Endothelial cell of umbilical vein (primary cell): ENCODE measurements around the gene YAP1. TPM values are rescaled to one million over a fixed set of nuclear protein-coding genes. Genes with fewer than 3 reads are reported as not detected.

ENCODE experiments used
- BruUV-seq: library from RNA; stranded (reverse); fragments of 400-500 nt; replicated peaks from 2 replicates; lab custom pipeline; 2021; lab: Mats Ljungman, UMichigan
- CTCF ChIA-PET: fragments of 300-600, 350-600 bp; sonication (Branson Sonifier 250); formaldehyde crosslinking; loops from one replicate; lab custom pipeline; 2021; ENCODE audit warnings: antibody characterized with exemption, inconsistent platforms; lab: Charles Lee
- POLR2A ChIA-PET: fragments of 300-600, 350-600 bp; sonication (Branson Sonifier 250); formaldehyde crosslinking; loops from one replicate; lab custom pipeline; 2021; ENCODE audit warnings: antibody characterized with exemption, inconsistent platforms; lab: Charles Lee
- DNase-seq: peaks from one replicate; pipeline ENCODE4 v3.0.0-alpha.2; 2011; ENCODE audit warnings: low read depth, low spot score
- FAIRE-seq: peaks from 2 replicates; lab custom pipeline; 2011; peaks lifted over from hg19 to GRCh38; lab: Jason Lieb, UNC
- H2AFZ ChIP-seq: 2 replicates; pipeline ENCODE4 v1.6.0; 2012; ENCODE audit warnings: low read depth, low read length, control low read depth, inconsistent platforms
- H3K27ac ChIP-seq: 2 replicates; pipeline ENCODE4 v1.5.1; 2011; ENCODE audit warnings: low read depth, mild to moderate bottlenecking, control low read depth, low read length, moderate library complexity; ENCODE audit not compliant: insufficient read depth
- H3K27me3 ChIP-seq, 2 experiments: 2 replicates each; pipeline versions ENCODE4 v1.6.0 to v1.6.1; 2011; ENCODE audit warnings: low read length in 2 of 2, mixed read lengths in 1 of 2; ENCODE audit not compliant: control insufficient read depth in 2 of 2, insufficient read depth in 2 of 2
- H3K36me3 ChIP-seq, 2 experiments: 2 replicates in 1 of 2; 3 replicates in 1 of 2; pipeline ENCODE4 v1.5.1; 2011; ENCODE audit warnings: low read length in 2 of 2, mild to moderate bottlenecking in 1 of 2, moderate library complexity in 1 of 2; ENCODE audit not compliant: control insufficient read depth in 2 of 2, insufficient read depth in 2 of 2; ENCODE audit errors: extremely low read depth in 1 of 2
- H3K4me1 ChIP-seq: 3 replicates; pipeline ENCODE4 v1.5.1; 2011; ENCODE audit warnings: mild to moderate bottlenecking, low read length; ENCODE audit not compliant: control insufficient read depth, insufficient read depth; ENCODE audit errors: extremely low read depth
- H3K4me2 ChIP-seq: 2 replicates; pipeline ENCODE4 v1.6.1; 2011; ENCODE audit warnings: low read length, control low read depth, mixed read lengths; ENCODE audit not compliant: insufficient read depth
- H3K4me3 ChIP-seq, 3 experiments: fragments of 200-600 bp in 1 of 3; sonication (generic), shearing (Covaris generic) in 1 of 3; replicated peaks in 1 of 3; 2 replicates each; pipeline ENCODE4 v1.5.1; 2011 to 2016; ENCODE audit warnings: control low read depth in 3 of 3, low read length in 3 of 3, mild to moderate bottlenecking in 2 of 3, inconsistent platforms in 1 of 3, low read depth in 1 of 3, moderate library complexity in 1 of 3; ENCODE audit not compliant: insufficient read depth in 1 of 3
- H3K79me2 ChIP-seq: 2 replicates; pipeline ENCODE4 v1.6.0; 2012; ENCODE audit warnings: low read length, inconsistent platforms; ENCODE audit not compliant: control insufficient read depth, insufficient read depth
- H3K9ac ChIP-seq: replicated peaks from 2 replicates; pipeline ENCODE3; 2011; ENCODE audit warnings: low read length, control low read depth; ENCODE audit not compliant: insufficient read depth; ENCODE audit errors: extremely low read depth
- H3K9me1 ChIP-seq: replicated peaks from 3 replicates; pipeline ENCODE4 v1.6.0; 2011; ENCODE audit warnings: mild to moderate bottlenecking, low read length; ENCODE audit not compliant: control insufficient read depth, insufficient read depth; ENCODE audit errors: extremely low read depth
- H3K9me3 ChIP-seq: replicated peaks from 2 replicates; pipeline ENCODE4 v1.5.1; 2012; ENCODE audit warnings: low read length, inconsistent platforms; ENCODE audit not compliant: control insufficient read depth, insufficient read depth
- H4K20me1 ChIP-seq: replicated peaks from 2 replicates; pipeline ENCODE3; 2011; ENCODE audit warnings: mild to moderate bottlenecking, low read length; ENCODE audit not compliant: control insufficient read depth, insufficient read depth; ENCODE audit errors: extremely low read depth
- EZH2 ChIP-seq: IDR thresholded peaks from 2 replicates; pipeline ENCODE4 v1.6.1; 2012; ENCODE audit warnings: borderline replicate concordance, low read depth, mild to moderate bottlenecking, moderate library complexity, low read length, inconsistent platforms; ENCODE audit not compliant: severe bottlenecking
- FOS ChIP-seq: IDR thresholded peaks from 2 replicates; pipeline ENCODE4 v1.6.1; 2011; ENCODE audit warnings: mild to moderate bottlenecking, low read length, moderate library complexity, borderline replicate concordance; ENCODE audit not compliant: insufficient read depth
- GATA2 ChIP-seq: IDR thresholded peaks from 2 replicates; pipeline ENCODE4 v1.7.0; 2011; ENCODE audit warnings: low read depth, mild to moderate bottlenecking, moderate library complexity, mixed read lengths, low read length; ENCODE audit not compliant: insufficient read length, insufficient read depth
- JUN ChIP-seq: IDR thresholded peaks from 2 replicates; pipeline ENCODE4 v1.6.1; 2011; ENCODE audit warnings: borderline replicate concordance, low read depth; ENCODE audit not compliant: insufficient read length, insufficient read depth
- MYC ChIP-seq: IDR thresholded peaks from one replicate; pipeline ENCODE4 v1.6.1; 2011; ENCODE audit warnings: mild to moderate bottlenecking, low read depth, low read length
- POLR2A ChIP-seq: IDR thresholded peaks from 2 replicates; pipeline ENCODE4 v1.6.1; 2012; ENCODE audit warnings: low read depth, mild to moderate bottlenecking, control low read depth, low read length
- POLR2AphosphoS5 ChIP-seq: IDR thresholded peaks from 2 replicates; pipeline ENCODE4 v1.6.1; 2012; ENCODE audit warnings: low read depth, mild to moderate bottlenecking, control low read depth, low read length, moderate library complexity; ENCODE audit not compliant: insufficient read depth
- dilution Hi-C: fragments of 300-500 bp; cut with MboI; formaldehyde crosslinking; loops from one replicate; pipeline ENCODE4 v1.15.0; 2019; ENCODE audit warnings: low sequenced_read_pairs; ENCODE audit not compliant: extremely low pct_ligation_motif_present
- intact Hi-C: fragments of 100-400 bp; cut with micrococcal nuclease; formaldehyde crosslinking; loops from one replicate; pipeline ENCODE4 v1.10.0; 2022
- polyA plus RNA-seq, 4 experiments: library from polyadenylated mRNA; depleted of rRNA in 3 of 4; stranded (reverse) in 3 of 4; unstranded in 1 of 4; fragments of >200 nt; gene quantifications; 2 replicates each; pipeline versions ENCODE4 v1.2.1 to v1.2.3, GENCODE V29; 2011 to 2012; ENCODE audit warnings: missing spikeins in 1 of 4
- total RNA-seq: library from RNA; stranded (reverse); gene quantifications from 2 replicates; pipeline ENCODE4 v1.2.3, GENCODE V29; 2021
- TF ChIP-seq, protein P1 (sequence below): IDR thresholded peaks from 2 replicates; pipeline ENCODE4 v1.6.1; 2011; ENCODE audit not compliant: insufficient read depth, insufficient read length
- TF ChIP-seq, protein P2 (sequence below), 2 donors: IDR thresholded peaks; 1 replicate in 1 of 2; 2 replicates in 1 of 2; pipeline ENCODE4 v1.5.1; 2011; ENCODE audit warnings: low read length in 2 of 2, mild to moderate bottlenecking in 2 of 2, moderate library complexity in 2 of 2, control low read depth in 1 of 2, inconsistent platforms in 1 of 2, low read depth in 1 of 2; ENCODE audit not compliant: insufficient read depth in 1 of 2; ENCODE audit errors: extremely low read depth in 1 of 2

The YAP1 gene
- total and polyA plus RNA-seq, 2 donors (not counting 3 experiments of a cell fraction or from before 2014, with no cell fraction given): 32.6 to 48.9 TPM

DNA sequence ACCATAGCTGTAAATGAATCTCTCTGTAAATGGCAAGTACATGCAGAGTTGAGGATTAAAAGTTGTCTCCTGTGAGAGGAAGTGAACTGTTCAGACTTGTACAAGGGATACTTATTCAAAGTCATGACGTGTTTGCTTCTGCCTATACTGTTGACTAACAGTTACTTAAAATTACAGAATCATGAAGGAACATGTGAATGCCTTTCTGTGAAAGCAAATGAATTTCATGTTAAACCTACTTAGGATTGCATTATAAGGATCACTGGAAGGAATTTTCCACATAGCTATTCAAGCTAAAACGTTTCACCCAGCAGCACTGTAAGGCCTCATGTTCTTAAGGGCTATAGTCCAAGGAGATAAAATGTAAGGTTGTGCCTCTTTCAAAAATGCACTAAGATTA lies 113.6 kb downstream of the YAP1 start:
- Histone ChIP-seq H3K9me1 (no peaks in the 10 kb centered on the region), H3K27ac (no peak overlapping the region), H3K79me2 (no peaks in the 10 kb centered on the region), H3K9ac (no peak overlapping the region), H3K4me3 (no peak overlapping the region), H3K36me3 (peaks cover 0 to 3% of the 10 kb centered on the region in 2 experiments), H3K4me1 (peaks cover 24% of the 10 kb centered on the region), H4K20me1 (no peaks in the 10 kb centered on the region), H3K4me2 (no peak overlapping the region), H2AFZ (no peak overlapping the region), H3K27me3 (no peaks in the 10 kb centered on the region), H3K9me3 (no peaks in the 10 kb centered on the region)
- intact Hi-C loops: loop anchor here (2.0 to 10.0 kb wide), 2 partner anchors 45 to 359 kb away; no protein-coding TSS in a partner anchor
- ChIA-PET POLR2A (no interaction called here), CTCF (interaction anchor here (0.6 to 1.1 kb wide), 4 partner anchors 10 to 177 kb away, joined by 3 read pairs; partner anchors contain the start of gene CFAP300)
- TF ChIP-seq JUN (no peak), MYC (no peak), GATA2 (no peak), FOS (no peak), EZH2 (no peak), POLR2AphosphoS5 (no peak), POLR2A (no peak)
- TF ChIP-seq, protein P1, sequence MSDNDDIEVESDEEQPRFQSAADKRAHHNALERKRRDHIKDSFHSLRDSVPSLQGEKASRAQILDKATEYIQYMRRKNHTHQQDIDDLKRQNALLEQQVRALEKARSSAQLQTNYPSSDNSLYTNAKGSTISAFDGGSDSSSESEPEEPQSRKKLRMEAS: no peak
- TF ChIP-seq, protein P2, sequence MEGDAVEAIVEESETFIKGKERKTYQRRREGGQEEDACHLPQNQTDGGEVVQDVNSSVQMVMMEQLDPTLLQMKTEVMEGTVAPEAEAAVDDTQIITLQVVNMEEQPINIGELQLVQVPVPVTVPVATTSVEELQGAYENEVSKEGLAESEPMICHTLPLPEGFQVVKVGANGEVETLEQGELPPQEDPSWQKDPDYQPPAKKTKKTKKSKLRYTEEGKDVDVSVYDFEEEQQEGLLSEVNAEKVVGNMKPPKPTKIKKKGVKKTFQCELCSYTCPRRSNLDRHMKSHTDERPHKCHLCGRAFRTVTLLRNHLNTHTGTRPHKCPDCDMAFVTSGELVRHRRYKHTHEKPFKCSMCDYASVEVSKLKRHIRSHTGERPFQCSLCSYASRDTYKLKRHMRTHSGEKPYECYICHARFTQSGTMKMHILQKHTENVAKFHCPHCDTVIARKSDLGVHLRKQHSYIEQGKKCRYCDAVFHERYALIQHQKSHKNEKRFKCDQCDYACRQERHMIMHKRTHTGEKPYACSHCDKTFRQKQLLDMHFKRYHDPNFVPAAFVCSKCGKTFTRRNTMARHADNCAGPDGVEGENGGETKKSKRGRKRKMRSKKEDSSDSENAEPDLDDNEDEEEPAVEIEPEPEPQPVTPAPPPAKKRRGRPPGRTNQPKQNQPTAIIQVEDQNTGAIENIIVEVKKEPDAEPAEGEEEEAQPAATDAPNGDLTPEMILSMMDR (IDR thresholded peaks at IDR 0.05; ENCODE audit: extremely low read depth in 1 of 2, insufficient read depth in 1 of 2, low read depth in 1 of 2, low read length in 2 of 2): no peak
- BruUV-seq: no TSS peak
- DNase-seq: no peak
- dilution Hi-C loops: no loop called here
- no peak for FAIRE-seq
